Measurements from ENCODE around the gene TTC28.

The TTC28 gene

GRCh38 chr22:28395920-28396753 is 283.5 kb downstream of the TTC28 start:
- TF ChIP-seq EGR1 (IDR thresholded peaks at IDR 0.05) (no peak), RAD21 (IDR thresholded peaks at IDR 0.05; ENCODE audit: low read depth) (no peak), YY1 (IDR thresholded peaks at IDR 0.05; ENCODE audit: low read depth) (no peak), TEAD4 (IDR thresholded peaks at IDR 0.05) (no peak)

- TF ChIP-seq RAD21 (IDR thresholded peaks at IDR 0.05; ENCODE audit: low read depth) = no peak
- no peak for TF ChIP-seq NFIC (IDR thresholded peaks at IDR 0.05)
- TF ChIP-seq FOXM1 (IDR thresholded peaks at IDR 0.05; ENCODE audit: borderline replicate concordance, low read depth) = no peak
- no peak for TF ChIP-seq USF1 (IDR thresholded peaks at IDR 0.05)
These were observed 284.1 kb downstream of the TTC28 start for GRCh38 chr22:28395520-28395919.

- TF ChIP-seq TEAD4 (IDR thresholded peaks at IDR 0.05) (no peak), CEBPB (IDR thresholded peaks at IDR 0.05) (no peak), CREB1 (IDR thresholded peaks at IDR 0.05; ENCODE audit: low read depth) (no peak), TAF1 (IDR thresholded peaks at IDR 0.05; ENCODE audit: low read depth) (no peak), RAD21 (IDR thresholded peaks at IDR 0.05; ENCODE audit: low read depth) (no peak), ZBTB7A (IDR thresholded peaks at IDR 0.05; ENCODE audit: low read depth) (no peak), MAX (IDR thresholded peaks at IDR 0.05) (no peak), NFIC (IDR thresholded peaks at IDR 0.05) (no peak), YY1 (IDR thresholded peaks at IDR 0.05; ENCODE audit: low read depth) (no peak), EP300 (IDR thresholded peaks at IDR 0.05; ENCODE audit: borderline replicate concordance) (no peak), REST (IDR thresholded peaks at IDR 0.05; ENCODE audit: low read depth) (no peak), USF1 (IDR thresholded peaks at IDR 0.05) (no peak), EGR1 (IDR thresholded peaks at IDR 0.05) (no peak), TCF12 (IDR thresholded peaks at IDR 0.05; ENCODE audit: low read depth) (no peak), FOXM1 (IDR thresholded peaks at IDR 0.05; ENCODE audit: borderline replicate concordance, low read depth) (no peak)
These were observed 285.0 kb downstream of the TTC28 start for GRCh38 chr22:28394513-28395110.

- TF ChIP-seq EGR1 (IDR thresholded peaks at IDR 0.05) (no peak), NFIC (IDR thresholded peaks at IDR 0.05) (no peak), TEAD4 (IDR thresholded peaks at IDR 0.05) (no peak), RAD21 (IDR thresholded peaks at IDR 0.05; ENCODE audit: low read depth) (no peak), CEBPB (IDR thresholded peaks at IDR 0.05) (no peak), MAX (IDR thresholded peaks at IDR 0.05) (no peak), TAF1 (IDR thresholded peaks at IDR 0.05; ENCODE audit: low read depth) (no peak), TCF12 (IDR thresholded peaks at IDR 0.05; ENCODE audit: low read depth) (no peak), ZBTB7A (IDR thresholded peaks at IDR 0.05; ENCODE audit: low read depth) (no peak), REST (IDR thresholded peaks at IDR 0.05; ENCODE audit: low read depth) (no peak), YY1 (IDR thresholded peaks at IDR 0.05; ENCODE audit: low read depth) (no peak), USF1 (IDR thresholded peaks at IDR 0.05) (no peak), CREB1 (IDR thresholded peaks at IDR 0.05; ENCODE audit: low read depth) (no peak), EP300 (IDR thresholded peaks at IDR 0.05; ENCODE audit: borderline replicate concordance) (no peak), FOXM1 (IDR thresholded peaks at IDR 0.05; ENCODE audit: borderline replicate concordance, low read depth) (no peak)
These were observed 298.0 kb downstream of the TTC28 start for GRCh38 chr22:28381429-28382167.

GRCh38 chr22:28379951-28380350 is 299.7 kb downstream of the TTC28 start:
- no peak for TF ChIP-seq NFIC (IDR thresholded peaks at IDR 0.05)
- no peak for TF ChIP-seq MAX (IDR thresholded peaks at IDR 0.05)
